SKM-1 treated with dmso at 0.1 percent for 144 hours (cell line): ENCODE measurements around the gene SDC3.
"Not testable (repeated sequence)": the region's sequence is repeated elsewhere in the genome, so short reads cannot be mapped to it uniquely, and the experiment has no call there.

Source experiments
- DNase-seq: peaks from one replicate; lab custom pipeline; 2025; ENCODE audit not compliant: unreplicated experiment; lab: John Stamatoyannopoulos, UW

The SDC3 gene

GRCh38 chr1:30877205-30877912, 31.2 kb downstream of the SDC3 start:
- no peak for DNase-seq

GRCh38 chr1:30876451-30877204, 31.9 kb downstream of the SDC3 start:
- DNase-seq: no peak

GRCh38 chr1:30875916-30876315, 32.6 kb downstream of the SDC3 start:
- DNase-seq: no peak

GRCh38 chr1:30875197-30875596, 33.4 kb downstream of the SDC3 start:
- DNase-seq: no peak

DNA sequence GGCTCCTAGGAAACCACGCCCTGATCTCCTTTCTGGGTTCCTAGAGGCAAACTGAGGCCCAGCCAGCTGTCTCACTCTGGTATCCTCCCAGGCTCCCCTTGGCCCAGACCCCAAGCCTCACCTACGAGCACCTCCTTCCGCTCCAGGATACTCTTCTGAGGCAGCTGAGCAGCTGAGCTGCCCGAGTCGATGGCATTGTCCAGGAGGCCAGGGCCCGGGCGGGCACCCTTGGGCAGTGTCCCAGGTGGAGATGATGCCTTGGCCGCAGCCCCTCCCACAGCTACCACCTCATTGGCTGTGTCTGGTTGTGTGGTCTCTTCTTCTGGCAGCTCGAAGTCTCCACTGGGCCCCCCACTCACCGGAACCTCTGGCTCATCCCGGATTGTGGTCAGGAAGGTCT, 34.4 kb downstream of the SDC3 start:
- no peak for DNase-seq

- no peak for DNase-seq
Measured at GRCh38 chr1:30872948-30873263, 35.7 kb downstream of the SDC3 start.

DNA sequence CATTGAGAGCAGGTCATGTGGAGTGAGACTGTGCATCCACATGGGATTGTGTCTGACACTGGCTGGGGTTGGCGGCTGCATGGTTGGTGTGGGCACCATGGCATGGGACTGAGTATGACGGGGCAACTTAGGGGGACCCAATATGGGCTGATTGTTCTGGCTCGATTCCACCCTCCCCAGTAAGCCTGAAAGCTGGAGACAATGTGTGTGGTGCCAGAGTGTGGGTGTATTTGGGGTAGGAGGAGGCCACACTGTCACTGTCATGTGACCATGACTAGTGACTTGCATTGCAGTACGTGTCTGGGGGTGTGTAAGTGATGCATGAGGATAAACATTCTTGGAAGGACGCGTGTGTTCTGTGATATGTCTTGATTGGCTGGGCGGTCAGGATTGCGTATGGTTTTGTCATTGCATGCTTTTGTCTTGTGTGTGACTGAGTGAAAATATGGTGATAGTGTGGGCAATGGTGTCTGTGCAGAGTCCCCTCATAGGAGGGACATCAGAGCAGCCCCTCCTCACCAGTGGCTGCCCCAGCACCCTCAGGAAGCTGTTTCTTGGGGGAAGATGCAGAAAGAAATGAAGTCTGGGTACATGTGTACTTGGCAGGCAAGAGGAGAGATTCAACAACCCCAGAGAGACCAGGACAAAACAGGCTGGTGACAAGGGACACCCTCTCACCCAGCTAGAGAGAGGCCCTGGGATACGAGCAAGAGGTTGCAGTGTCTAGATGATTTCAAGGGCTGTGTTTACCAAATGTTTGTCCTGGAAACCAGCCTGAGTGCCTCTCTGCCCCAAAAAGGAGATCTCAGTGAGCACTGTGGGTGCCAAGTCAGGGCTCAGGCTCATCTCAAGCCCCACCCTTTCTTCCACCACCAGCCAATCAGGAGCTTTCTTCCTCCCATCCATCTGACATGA, 36.3 kb downstream of the SDC3 start:
- no peak for DNase-seq

DNA sequence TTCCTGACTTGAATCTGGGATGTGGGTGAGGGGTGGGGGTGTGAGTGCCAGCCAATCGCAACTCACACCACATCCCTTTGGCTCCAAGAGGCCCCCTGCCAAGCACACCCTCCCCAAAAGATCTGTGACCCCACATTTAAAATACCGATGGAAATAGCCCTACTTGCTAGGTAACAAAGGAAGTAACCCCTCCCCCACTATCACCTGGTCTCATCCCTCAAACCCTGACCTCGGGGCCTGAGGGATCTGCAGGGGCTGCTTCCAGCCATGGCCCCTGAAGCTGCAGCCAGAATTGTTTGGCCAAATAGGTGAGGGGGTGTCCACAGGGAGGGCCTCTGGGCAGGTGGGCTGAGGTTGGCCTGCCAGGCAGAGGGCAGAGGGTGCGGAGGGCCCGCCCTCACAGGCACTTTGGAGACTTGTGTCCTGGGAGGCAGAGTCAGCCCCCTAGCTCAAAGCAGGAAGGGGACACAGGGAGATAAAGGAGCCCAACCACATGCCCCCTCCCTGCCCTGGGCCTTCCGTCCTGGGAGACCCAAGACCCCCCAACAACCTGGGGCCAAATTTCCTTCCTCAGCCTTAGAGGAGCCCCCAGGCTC, 37.2 kb downstream of the SDC3 start:
- no peak for DNase-seq

- no peak for DNase-seq
Measured at GRCh38 chr1:30870656-30871055, 37.9 kb downstream of the SDC3 start.

DNA sequence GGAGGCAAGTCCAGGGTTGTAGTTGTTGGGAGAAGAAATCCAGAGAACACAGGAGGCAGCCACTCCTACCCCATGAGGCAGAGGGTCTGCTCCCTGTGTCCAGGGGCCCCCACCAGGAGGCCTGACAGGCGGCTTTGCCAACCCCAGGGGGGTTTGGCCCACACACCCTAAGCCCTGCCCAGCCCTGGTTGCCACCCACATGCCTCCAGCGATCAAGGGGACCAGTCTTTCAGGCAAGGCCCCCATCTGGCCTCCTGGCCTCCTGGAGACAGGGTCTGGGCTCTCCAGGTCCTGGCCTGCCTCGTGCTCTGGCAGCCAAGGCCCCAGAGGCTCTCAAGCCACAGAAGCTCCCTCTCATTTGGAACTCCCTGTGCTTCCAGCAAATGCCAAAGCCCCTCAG, 38.5 kb downstream of the SDC3 start:
- DNase-seq: no peak

- peak; percentile 12 for DNase-seq
Measured at GRCh38 chr1:30868833-30869435, 39.6 kb downstream of the SDC3 start.

- not testable (repeated sequence) for DNase-seq
Measured at GRCh38 chr1:30868057-30868456, 40.5 kb downstream of the SDC3 start.

- DNase-seq: no peak
Measured at GRCh38 chr1:30867537-30867936, 41.0 kb downstream of the SDC3 start.

- DNase-seq: no peak
Measured at GRCh38 chr1:30866594-30866993, 42.0 kb downstream of the SDC3 start.

DNA sequence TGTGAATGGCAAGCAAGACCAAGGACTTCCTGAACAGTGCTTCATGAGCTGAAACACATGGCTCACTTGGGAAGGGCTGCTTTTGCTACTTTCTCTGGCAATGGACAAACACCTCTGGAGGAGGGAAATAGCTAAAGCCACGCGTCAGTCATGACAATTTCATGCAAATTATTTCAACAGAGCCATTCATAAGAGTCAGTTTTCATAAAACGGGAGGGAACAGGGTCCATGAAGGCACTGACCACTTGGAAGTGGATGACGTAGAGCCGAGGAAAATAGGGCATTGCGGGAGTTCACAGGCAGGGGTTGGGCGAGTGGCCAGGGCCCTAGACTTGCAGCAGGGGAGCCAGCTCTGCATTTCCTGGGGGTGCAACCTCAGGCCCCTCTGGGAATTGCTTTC, 43.9 kb downstream of the SDC3 start:
- DNase-seq: no peak

GRCh38 chr1:30863858-30864604, 44.5 kb downstream of the SDC3 start:
- DNase-seq: no peak

DNA sequence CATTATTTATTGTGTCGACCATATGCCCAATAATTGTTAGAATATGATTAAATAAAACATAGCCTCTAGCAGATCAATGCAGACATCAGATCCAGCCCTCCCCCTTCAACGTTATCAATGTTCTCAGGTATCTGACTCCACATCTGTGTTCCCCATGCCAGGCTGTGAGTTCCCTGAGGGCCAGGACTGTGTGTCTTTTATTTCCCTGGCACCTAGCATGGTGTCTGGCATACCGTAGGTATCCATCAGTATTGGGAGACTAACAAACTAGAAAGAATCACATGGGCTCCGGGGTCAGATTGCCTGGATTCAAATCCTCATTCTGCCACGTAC, 48.3 kb downstream of the SDC3 start:
- no peak for DNase-seq

DNA sequence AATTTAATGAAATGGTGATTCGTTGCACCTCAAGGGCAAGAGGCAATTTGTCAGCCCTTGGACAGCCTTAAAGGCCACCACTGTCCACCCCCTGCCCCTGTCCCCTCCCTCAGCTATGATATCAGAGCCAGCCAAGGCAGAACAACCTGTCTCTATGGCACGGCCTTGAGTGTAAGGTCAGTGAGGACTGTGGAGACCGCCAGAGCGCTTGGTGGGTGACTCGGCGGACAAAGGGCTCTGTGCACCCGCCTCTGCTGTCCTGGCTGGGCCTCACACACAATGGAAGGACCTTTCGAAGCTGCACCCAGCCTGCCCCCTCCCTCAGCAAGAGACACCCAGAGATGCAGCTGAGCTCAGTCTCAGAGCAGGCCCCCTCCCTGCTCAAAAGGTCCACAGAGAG, 50.6 kb downstream of the SDC3 start:
- DNase-seq: no peak

DNA sequence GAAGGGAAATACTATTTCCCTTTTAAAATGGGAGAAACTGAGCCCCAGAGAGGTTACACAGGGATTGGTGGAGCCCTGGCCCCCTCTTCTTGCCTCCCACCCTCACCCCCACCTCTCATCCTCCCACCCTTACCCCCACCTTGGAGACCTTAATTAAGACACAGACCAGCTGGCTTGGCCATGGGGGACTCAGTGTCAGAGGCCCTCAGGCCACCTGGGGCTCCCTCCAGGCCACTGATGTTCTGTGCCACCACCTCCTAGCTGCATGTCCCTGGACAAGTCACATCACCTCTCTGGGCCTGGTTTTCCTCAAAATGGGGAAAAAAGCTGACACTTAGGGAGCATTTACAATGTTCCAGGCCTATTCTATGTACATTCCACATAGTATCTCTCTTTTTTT, 51.5 kb downstream of the SDC3 start:
- no peak for DNase-seq

DNA sequence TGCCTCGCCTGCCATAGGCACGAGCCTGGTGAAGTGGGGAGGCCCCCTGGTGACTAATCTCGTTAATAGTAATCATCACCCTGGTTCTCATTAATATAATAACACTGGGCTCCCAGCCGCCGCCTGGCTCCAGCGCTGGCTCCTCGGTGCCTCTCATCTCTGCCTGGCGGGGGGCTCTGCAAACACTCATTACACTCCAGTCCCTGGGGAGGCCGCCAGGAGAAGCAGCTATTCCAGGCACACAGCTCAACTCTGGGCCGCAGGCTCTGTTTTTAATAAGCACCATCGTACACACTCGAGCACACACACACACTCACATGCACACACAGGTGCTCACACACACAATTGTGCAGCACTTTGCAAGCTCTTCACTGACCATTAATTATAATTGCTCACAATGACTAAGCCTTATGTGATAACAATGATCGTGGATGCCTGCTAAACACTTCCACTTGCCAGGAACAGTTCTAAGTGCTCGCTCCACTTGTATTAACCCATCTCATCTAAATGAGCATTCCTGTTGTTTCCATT, 52.2 kb downstream of the SDC3 start:
- no peak for DNase-seq
